Measurements from ENCODE around the gene FLT3. TPM values are rescaled to one million over a fixed set of nuclear protein-coding genes. Genes with fewer than 3 reads are reported as not detected.

FLT3 gene
- total and polyA plus RNA-seq, 8 donors, result 0.21 to 1.9 (median 0.50) TPM

- DNase-seq (no peak), ATAC-seq (no peak)
- no peak overlapping the region for H3K4me3 ChIP-seq
- H3K36me3 ChIP-seq, result no peaks in the 10 kb centered on the region
- H3K27me3 ChIP-seq, result no peaks in the 10 kb centered on the region
- TF ChIP-seq, protein P1, sequence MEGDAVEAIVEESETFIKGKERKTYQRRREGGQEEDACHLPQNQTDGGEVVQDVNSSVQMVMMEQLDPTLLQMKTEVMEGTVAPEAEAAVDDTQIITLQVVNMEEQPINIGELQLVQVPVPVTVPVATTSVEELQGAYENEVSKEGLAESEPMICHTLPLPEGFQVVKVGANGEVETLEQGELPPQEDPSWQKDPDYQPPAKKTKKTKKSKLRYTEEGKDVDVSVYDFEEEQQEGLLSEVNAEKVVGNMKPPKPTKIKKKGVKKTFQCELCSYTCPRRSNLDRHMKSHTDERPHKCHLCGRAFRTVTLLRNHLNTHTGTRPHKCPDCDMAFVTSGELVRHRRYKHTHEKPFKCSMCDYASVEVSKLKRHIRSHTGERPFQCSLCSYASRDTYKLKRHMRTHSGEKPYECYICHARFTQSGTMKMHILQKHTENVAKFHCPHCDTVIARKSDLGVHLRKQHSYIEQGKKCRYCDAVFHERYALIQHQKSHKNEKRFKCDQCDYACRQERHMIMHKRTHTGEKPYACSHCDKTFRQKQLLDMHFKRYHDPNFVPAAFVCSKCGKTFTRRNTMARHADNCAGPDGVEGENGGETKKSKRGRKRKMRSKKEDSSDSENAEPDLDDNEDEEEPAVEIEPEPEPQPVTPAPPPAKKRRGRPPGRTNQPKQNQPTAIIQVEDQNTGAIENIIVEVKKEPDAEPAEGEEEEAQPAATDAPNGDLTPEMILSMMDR (IDR thresholded peaks at IDR 0.05), result no peak
- no peak overlapping the region for H3K27ac ChIP-seq
- no peaks in the 10 kb centered on the region for H3K9me3 ChIP-seq
- intact Hi-C loops (cut with DNase I), result no loop called here
- no peaks in the 10 kb centered on the region for H3K4me1 ChIP-seq
These were observed 97.3 kb downstream of the FLT3 start for GRCh38 chr13:28002886-28003698.

GRCh38 chr13:28001837-28002473, 98.4 kb downstream of the FLT3 start:
- ATAC-seq (no peak), DNase-seq (no peak)
- TF ChIP-seq, protein P1 (IDR thresholded peaks at IDR 0.05), result no peak
- no peaks in the 10 kb centered on the region for H3K9me3 ChIP-seq
- no peaks in the 10 kb centered on the region for H3K4me1 ChIP-seq
- H3K27ac ChIP-seq, result no peak overlapping the region
- no peaks in the 10 kb centered on the region for H3K27me3 ChIP-seq
- no peaks in the 10 kb centered on the region for H3K36me3 ChIP-seq
- intact Hi-C loops (cut with DNase I), result no loop called here
- no peak overlapping the region for H3K4me3 ChIP-seq

DNA sequence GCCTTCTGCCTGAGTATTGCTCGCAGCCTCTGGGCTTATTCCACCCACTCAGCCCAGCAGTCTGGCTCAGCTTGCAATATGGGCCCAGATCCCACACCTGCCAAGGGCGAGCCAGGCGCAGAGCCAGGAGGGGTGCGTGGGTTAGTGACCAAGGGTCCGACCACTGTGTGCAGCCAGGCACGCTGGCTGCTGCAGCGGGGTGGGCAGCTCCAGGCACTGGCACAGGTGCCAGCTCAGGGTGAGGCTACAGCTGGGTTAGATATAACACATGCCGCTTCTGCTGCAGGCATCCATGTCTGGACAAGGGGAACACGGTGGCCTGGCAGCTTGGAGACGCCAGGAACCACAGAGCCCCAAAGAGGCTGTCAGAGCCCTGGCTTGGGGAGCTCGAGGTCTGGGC, 99.3 kb downstream of the FLT3 start:
- intact Hi-C loops (cut with DNase I), result no loop called here
- TF ChIP-seq, protein P1 (IDR thresholded peaks at IDR 0.05), result no peak
- ATAC-seq, result no peak

GRCh38 chr13:28000567-28000966, 99.8 kb downstream of the FLT3 start:
- ATAC-seq, result no peak
- intact Hi-C loops (cut with DNase I), result no loop called here

More for the DNA sequence above, 99.3 kb downstream of the FLT3 start:
- H3K9me3 ChIP-seq, result no peaks in the 10 kb centered on the region
- DNase-seq, result no peak
- H3K36me3 ChIP-seq, result no peaks in the 10 kb centered on the region
- H3K27ac ChIP-seq, result no peak overlapping the region
- H3K27me3 ChIP-seq, result no peaks in the 10 kb centered on the region
- H3K4me3 ChIP-seq, result no peak overlapping the region
- no peaks in the 10 kb centered on the region for H3K4me1 ChIP-seq

More at GRCh38 chr13:28000567-28000966, 99.8 kb downstream of the FLT3 start:
- H3K9me3 ChIP-seq, result no peaks in the 10 kb centered on the region
- H3K4me1 ChIP-seq, result no peaks in the 10 kb centered on the region
- TF ChIP-seq, protein P1 (IDR thresholded peaks at IDR 0.05), result no peak
- no peak overlapping the region for H3K4me3 ChIP-seq
- H3K36me3 ChIP-seq, result no peaks in the 10 kb centered on the region
- H3K27me3 ChIP-seq, result no peaks in the 10 kb centered on the region
- no peak for DNase-seq
- no peak overlapping the region for H3K27ac ChIP-seq
